Measurements from ENCODE around the gene CABP7.

Gene CABP7

GRCh38 chr22:29719899-29720645, at the start of gene CABP7:
CABP7 (plus strand) TSS chr22:29720003; CDS start chr22:29720425, 422 bp downstream.
- DNase-seq, result no peak

- DNase-seq, result no peak
Measured at GRCh38 chr22:29670626-29671025, 49.2 kb upstream of the CABP7 start.

GRCh38 chr22:29673361-29674066, 46.3 kb upstream of the CABP7 start:
- DNase-seq, result no peak

GRCh38 chr22:29674121-29674520, 45.7 kb upstream of the CABP7 start:
- DNase-seq, result no peak

GRCh38 chr22:29679316-29679715, 40.5 kb upstream of the CABP7 start:
- no peak for DNase-seq

- no peak for DNase-seq
Measured at GRCh38 chr22:29683536-29683935, 36.3 kb upstream of the CABP7 start.

- no peak for DNase-seq
Measured at GRCh38 chr22:29684244-29684643, 35.6 kb upstream of the CABP7 start.

- no peak for DNase-seq
Measured at GRCh38 chr22:29689206-29689879, 30.5 kb upstream of the CABP7 start.

- peak; percentile 36 for DNase-seq
Measured at GRCh38 chr22:29689880-29690213, 30.0 kb upstream of the CABP7 start.

GRCh38 chr22:29690476-29690875, 29.3 kb upstream of the CABP7 start:
- DNase-seq, result no peak

- no peak for DNase-seq
Measured at GRCh38 chr22:29691636-29692326, 28.0 kb upstream of the CABP7 start.

GRCh38 chr22:29692327-29692640, 27.5 kb upstream of the CABP7 start:
- DNase-seq, result no peak

GRCh38 chr22:29693161-29693560, 26.6 kb upstream of the CABP7 start:
- no peak for DNase-seq

- no peak for DNase-seq
Measured at GRCh38 chr22:29693671-29694070, 26.1 kb upstream of the CABP7 start.

- no peak for DNase-seq
Measured at GRCh38 chr22:29695129-29695926, 24.5 kb upstream of the CABP7 start.

- no peak for DNase-seq
Measured at GRCh38 chr22:29697853-29698598, 21.8 kb upstream of the CABP7 start.

GRCh38 chr22:29700206-29700899, 19.4 kb upstream of the CABP7 start:
- DNase-seq, result no peak

GRCh38 chr22:29700900-29701154, 19.0 kb upstream of the CABP7 start:
- no peak for DNase-seq

GRCh38 chr22:29701155-29701999, 18.4 kb upstream of the CABP7 start:
- DNase-seq, result peak; percentile 13
